ENCODE results near the gene ZNF483.
A peak's percentile ranks its signal among the peaks of the same experiment; 100 is the strongest.
"Not testable (repeated sequence)": the region's sequence is repeated elsewhere in the genome, so short reads cannot be mapped to it uniquely, and the experiment has no call there.

ZNF483 gene

GRCh38 chr9:111525056-111525977 lies at the start of gene ZNF483:
ZNF483 (plus strand) TSS chr9:111525179; CDS start chr9:111527396, 2,217 bp downstream.
- peak; percentile 32 to 52 (median 41) for DNase-seq (ENCODE audit: low read depth in 3 of 3, low spot score in 1 of 3)

DNA sequence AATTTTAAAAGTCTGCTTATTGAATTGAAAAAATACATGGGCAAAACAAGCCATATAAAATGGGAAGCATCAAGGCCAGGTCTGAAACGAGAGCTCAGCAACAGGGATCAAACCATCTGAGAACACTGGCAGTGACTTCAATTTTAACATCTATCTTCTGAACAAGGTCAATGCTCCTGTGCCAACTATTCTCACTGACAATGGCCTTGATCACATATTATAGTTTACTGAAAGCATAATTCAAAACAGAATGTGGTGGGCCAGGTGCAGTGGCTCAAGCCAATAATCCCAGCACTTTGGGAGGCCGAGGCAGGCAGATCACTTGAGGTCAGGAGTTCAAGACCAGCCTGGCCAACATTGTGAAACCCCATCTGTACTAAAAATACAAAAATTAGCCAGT lies 49.8 kb upstream of the ZNF483 start:
- no peak for DNase-seq (ENCODE audit: low read depth in 3 of 3, low spot score in 1 of 3)

DNA sequence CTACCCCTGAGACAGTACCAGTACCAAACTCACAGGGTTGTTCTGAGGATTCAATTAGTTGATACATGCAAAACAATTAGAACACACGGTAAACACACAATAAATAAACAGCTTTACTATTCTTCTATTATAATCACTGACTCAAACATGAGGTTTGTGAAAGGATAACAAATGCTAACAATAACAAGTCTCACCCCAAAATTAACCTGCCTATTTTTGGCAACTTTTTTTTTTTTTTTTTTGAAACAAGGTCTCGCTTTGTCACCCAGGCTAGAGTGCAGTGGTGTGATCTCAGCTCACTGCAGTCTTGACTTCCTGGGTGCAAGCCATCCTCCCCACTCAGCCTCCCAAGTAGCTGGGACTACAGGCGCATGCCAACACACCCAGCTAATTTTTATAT lies 47.3 kb upstream of the ZNF483 start:
- DNase-seq (ENCODE audit: low read depth in 3 of 3, low spot score in 1 of 3): no peak

GRCh38 chr9:111481885-111482636 lies 42.9 kb upstream of the ZNF483 start:
- DNase-seq (ENCODE audit: low read depth in 3 of 3, low spot score in 1 of 3): no peak

GRCh38 chr9:111482694-111483438 lies 42.1 kb upstream of the ZNF483 start:
- DNase-seq (ENCODE audit: low read depth in 3 of 3, low spot score in 1 of 3): peak in 2 of 3 donors; percentile 17 to 40

- peak in 2 of 3 donors; percentile 2 to 34 for DNase-seq (ENCODE audit: low read depth in 3 of 3, low spot score in 1 of 3)
Measured at GRCh38 chr9:111483439-111483857, 41.5 kb upstream of the ZNF483 start.

DNA sequence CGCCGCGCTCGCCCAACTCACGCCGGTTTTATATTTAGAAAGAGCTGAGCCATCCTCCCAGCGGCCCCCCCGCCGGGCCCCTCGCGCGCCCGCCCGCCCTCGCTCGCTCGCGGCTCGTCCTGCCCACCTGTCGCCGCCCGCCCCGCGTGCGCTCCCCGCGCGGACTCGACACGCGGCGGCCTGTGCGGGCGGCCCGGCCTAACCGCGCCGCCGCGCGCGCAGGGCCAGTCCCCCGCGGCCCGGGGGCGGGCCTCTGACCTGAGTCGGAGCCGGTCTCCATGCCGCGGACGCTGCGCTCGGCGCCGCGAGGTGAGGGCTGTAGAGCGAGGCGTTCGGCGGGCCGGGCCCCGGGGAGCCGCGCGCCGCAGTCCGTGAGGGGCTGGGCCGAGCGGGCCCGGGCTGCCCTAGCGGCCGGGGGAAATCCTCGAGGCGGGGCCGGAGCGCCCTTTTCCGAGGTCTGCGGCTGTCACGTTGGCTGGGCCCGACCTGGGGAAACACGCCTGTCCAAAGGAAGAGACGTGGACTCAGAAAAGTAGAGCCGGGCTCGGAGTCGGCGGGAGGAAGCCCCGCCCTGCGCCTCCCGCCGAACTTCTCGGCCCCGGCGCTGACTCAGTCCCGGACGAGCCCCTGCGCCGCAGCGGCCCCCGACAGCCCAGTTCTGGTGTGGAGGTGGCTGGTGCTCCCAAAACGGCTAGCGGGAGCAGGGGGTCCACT lies 41.0 kb upstream of the ZNF483 start, which contains the start of gene ECPAS:
Gene ECPAS, minus strand, starts transcription at position 526 of the 714 bp plus-strand sequence. CDS start 11,465 bp downstream, outside the sequence.
- DNase-seq (ENCODE audit: low read depth in 3 of 3, low spot score in 1 of 3): peak; percentile 15 to 54 (median 27)

DNA sequence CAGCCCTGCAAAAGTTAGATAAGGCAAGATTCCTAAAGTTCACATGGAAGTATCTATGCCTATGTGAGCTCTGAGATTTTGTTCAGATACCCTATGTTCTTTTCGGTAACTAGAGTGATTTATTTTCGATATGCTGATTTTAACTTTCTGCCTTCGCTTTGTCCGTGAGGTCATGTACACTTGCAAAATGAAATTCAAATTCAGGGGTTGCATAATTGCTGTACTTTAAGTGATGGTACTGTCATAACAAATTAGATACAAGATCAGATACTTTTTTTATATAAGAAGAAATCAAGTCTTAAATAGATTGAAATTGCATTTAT lies 40.4 kb upstream of the ZNF483 start:
- DNase-seq (ENCODE audit: low read depth in 3 of 3, low spot score in 1 of 3): no peak

DNA sequence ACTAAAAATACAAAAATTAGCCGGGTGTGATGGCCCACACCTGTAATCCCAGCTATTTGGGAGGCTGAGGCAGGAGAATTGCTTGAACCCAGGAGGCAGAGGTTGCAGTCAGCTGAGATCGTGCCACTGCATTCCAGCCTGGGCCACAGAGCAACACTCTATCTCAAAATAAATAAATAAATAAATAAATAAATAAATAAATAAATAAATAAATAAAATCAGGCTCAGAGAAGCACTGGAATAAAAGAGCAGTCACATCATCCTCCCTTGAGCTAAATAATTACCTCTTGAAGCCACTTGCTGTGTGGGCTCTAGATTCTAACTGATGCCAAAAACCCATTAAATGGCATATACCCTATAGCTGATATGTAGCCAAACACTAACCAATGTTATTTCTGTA lies 27.8 kb upstream of the ZNF483 start:
- DNase-seq (ENCODE audit: low read depth in 3 of 3, low spot score in 1 of 3): not testable (repeated sequence)

DNA sequence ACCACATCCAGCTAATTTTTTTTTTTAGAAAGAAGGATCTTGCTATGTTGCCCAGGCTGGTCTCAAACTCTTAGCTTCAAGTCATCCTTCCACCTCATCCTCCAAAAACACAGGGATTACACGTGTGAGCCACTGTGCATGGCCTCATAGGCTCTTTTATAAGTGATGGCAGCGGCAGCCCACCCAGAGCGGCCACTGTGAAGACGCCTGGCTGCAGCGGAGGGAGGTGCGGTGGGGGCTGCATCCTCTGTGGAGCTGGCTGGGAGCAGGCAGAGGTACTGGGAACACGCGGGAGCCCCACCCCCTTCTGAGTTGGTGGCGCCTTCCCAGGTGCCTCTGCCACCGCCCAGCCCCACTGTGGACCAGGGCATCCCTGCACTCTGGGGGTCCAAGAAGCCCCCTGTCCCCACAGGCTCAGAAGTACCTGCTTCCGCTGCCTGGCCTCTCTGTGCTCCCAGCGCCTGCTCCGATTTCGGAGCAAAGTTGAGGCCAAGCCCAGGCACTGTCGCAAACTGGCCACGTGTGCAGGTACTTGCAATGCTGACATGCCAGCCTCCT lies 23.9 kb upstream of the ZNF483 start:
- DNase-seq (ENCODE audit: low read depth in 3 of 3, low spot score in 1 of 3): no peak

- no peak for DNase-seq (ENCODE audit: low read depth in 3 of 3, low spot score in 1 of 3)
Measured at GRCh38 chr9:111501648-111502047, 23.3 kb upstream of the ZNF483 start.

DNA sequence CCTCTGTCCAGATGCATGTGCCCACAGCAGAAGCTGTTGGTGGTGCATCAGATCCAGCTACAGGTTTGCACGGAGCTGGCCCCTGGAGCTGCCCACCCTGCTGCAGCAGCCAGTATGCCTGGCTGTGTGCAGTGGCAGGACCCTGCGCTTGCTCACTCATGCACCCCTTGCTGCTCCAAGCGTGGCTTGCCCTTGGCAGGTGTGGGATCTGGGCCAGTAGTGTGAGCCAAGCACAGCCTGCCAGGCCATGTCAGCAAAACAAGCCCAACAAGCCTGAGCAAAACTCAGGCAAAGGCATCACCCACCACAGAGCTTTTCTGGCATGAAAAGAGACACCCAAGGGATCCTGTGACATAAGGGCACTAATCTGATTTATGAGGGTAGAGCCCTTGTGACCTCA lies 22.5 kb upstream of the ZNF483 start:
- DNase-seq (ENCODE audit: low read depth in 3 of 3, low spot score in 1 of 3): no peak

DNA sequence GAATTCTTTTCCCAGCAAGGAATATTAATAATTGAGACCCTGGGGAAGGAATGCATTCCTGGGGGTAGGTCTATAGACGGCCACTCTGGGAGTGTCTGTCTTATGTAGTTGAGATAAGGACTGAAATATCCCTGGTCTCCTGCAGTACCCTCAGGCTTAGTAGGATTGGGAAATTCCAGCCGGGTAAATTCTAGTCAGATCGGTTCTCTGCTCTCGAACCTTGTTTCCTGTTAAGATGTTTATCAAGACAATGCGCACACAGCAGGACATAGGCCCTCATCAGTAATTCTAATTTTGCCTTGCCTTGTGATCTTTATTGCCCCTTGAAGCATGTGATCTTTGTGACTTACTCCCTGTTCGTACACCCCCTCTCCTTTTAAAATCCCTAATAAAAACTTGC lies 13.4 kb upstream of the ZNF483 start:
- DNase-seq (ENCODE audit: low read depth in 3 of 3, low spot score in 1 of 3): not testable (repeated sequence)

GRCh38 chr9:111514967-111515366 lies 10.0 kb upstream of the ZNF483 start:
- no peak for DNase-seq (ENCODE audit: low read depth in 3 of 3, low spot score in 1 of 3)

GRCh38 chr9:111516061-111516465 lies 8.9 kb upstream of the ZNF483 start:
- no peak for DNase-seq (ENCODE audit: low read depth in 3 of 3, low spot score in 1 of 3)

DNA sequence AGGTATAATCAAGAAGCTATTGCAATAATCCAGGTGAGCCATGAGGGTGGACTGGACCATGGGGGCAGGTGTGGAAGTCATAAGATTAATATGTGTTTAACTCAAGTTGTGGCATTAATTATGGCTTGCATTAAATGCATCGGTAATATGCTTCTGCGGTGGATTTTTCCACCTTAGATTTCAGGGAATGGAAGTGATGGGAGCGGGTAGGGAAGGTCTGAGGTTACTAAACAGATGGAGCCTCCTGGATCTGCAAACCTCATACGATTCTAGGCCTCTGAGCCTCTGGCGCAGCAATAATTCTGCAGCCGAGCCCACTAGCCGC lies 286 bp upstream of the ZNF483 start:
- no peak for DNase-seq (ENCODE audit: low read depth in 3 of 3, low spot score in 1 of 3)

DNA sequence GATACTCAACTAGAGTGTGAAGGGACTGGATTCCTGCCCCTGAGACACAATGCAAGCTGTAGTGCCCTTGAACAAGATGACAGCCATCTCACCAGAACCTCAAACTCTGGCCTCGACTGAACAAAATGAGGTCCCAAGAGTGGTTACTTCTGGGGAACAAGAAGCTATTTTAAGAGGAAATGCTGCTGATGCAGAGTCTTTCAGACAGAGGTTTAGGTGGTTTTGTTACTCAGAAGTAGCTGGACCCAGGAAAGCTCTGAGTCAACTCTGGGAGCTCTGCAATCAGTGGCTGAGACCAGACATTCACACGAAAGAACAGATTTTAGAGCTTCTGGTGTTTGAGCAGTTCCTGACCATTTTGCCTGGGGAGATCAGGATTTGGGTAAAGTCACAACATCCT lies 2.4 kb downstream of the ZNF483 start:
- no peak for DNase-seq (ENCODE audit: low read depth in 3 of 3, low spot score in 1 of 3)

DNA sequence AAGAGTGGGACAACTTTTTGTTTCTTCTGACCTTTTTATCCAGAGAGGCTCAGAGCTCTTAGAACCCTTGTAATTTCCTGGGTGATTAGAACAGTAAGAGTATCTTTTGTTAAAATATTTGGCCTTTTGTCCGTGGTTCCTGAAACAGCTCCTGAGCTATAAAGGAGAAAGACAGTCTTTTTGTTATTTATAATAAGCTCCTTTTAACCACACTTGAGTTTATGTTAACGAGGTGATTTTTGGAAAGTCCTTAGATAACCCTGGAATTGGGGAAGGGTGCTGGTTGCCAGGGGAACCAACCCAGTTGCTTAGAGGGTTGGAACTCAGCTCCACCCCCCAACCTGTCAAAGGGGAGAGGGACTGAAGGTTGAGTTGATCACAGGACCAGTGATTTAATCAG lies 4.8 kb downstream of the ZNF483 start:
- no peak for DNase-seq (ENCODE audit: low read depth in 3 of 3, low spot score in 1 of 3)

DNA sequence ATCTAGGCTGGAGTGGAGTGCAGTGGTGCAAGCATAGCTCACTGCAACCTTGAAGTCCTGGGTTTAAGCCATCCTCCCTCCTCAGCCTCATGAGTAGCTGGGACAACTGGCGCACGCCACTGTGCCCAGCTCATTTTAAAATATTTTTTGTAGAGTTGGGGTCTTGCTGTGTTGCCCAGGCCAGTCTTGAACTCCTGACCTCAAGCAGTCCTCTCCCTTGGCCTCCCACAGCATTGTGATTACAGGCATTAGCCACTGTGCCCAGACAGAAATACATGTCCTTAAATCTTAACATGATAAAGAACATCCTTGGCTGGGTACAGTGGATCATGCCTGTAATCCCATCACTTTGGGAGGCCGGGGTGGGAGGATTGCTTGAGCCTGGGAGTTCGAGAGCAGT lies 6.7 kb downstream of the ZNF483 start:
- DNase-seq (ENCODE audit: low read depth in 3 of 3, low spot score in 1 of 3): no peak

DNA sequence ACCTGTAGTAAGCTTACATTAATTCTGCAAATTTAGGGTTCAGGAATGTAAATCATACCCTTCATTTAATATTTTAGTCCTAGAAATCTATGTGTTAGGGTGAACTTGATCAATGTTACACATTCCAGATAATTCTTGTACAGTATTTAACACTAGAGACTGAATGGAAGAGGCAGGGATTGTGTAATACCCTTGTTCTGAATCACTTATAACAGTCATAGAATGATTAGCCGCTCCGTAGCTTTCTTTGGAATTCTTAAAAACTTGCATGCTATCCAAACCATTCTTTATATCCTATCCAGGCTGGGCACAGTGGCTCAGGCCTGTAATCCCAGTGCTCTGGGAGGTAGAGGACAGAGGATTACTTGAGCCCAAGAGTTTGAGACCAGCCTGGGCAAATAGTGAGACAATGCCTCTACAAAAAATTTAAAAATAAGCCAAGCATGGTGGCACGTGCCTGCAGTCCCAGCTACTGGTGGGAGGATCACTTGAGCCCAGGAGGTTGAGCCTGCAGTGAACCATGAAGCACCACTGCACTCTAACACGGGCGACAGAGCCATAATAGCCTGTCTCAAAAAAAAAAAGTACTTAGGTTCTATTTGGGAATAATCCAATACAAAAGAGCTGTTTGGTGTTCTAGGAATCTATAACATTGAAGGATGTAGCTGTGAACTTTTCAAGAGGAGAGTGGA lies 8.3 kb downstream of the ZNF483 start:
- no peak for DNase-seq (ENCODE audit: low read depth in 3 of 3, low spot score in 1 of 3)
